ENCODE results near the gene TRAPPC2.
A peak's percentile ranks its signal among the peaks of the same experiment; 100 is the strongest.

Gene TRAPPC2

DNA sequence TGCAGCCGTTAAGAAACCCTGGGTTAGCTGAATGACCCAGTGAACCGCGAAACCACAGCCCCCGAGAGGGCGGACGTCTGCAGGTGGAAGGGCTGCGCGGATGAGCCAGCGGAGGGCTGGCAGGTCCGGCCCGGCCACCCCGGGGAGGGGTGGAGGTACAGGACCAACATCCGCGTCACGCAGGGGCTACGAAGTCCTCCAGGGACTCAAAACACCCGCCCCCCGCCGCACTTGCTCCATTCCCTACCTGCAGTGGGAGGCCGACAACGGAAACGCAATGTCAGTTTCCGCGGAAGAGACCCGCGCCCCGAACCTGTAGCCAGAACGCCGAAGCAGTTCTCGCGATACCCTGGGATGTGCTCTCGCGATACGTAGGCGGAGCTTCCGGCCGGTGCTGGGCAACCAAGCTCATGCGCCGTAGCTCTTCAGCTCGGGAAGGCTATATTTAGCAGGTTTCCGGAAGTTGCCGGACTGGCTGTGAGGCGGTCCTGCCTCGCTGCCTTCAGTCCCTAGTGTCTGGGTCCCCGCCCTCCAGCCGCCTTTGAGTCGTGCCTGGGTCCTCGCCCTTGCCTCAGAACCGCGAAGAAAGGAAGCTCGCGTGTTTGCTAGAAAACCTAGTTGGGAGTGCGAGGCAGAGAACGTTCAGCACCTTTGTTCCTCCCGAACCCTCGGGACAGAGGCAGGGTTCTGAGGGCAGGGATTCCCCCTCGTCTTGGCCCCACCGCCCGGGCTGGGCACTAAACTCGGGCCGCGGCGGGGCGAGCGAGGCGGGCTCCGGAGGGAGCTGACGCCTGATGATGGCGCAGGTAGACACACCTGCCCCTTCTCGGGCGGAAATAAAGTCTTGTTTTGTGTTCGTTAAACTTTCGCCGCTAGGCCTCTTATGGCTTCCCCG, at the start of gene TRAPPC2, which contains the start of gene OFD1:
TSS of gene TRAPPC2 (minus strand) at position 343 of the 895 bp plus-strand sequence. CDS start 14,657 bp downstream, outside the sequence.
TSS of gene OFD1 (plus strand) at position 471 of the 895 bp plus-strand sequence. CDS start at position 795, 324 bp downstream.
- peak; percentile 73 for DNase-seq (ENCODE audit: low spot score)

GRCh38 chrX:13780868-13781427, 46.5 kb upstream of the TRAPPC2 start:
- DNase-seq (ENCODE audit: low spot score), result no peak

DNA sequence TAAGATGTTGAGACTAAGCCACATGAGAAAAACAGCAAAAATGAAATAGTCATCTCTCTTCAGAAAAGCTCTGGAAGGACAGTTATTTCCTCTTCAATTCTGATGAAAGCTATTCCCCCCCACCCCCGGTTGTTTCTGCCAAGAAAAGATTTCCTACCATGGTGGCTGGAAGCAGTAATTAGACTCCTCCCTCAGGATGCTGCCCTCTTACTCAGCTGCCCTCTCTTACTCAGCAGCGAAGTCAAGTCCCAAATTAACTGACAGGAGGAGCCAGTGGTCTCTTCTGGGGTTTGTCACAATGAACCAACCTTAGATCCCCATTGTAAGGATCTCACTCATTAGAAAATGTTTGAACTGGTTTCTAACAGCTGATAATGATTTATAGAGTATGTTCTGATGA, 44.5 kb upstream of the TRAPPC2 start:
- peak; percentile 53 for DNase-seq (ENCODE audit: low spot score)

GRCh38 chrX:13776387-13776786, 42.0 kb upstream of the TRAPPC2 start:
- no peak for DNase-seq (ENCODE audit: low spot score)

GRCh38 chrX:13775837-13776236, 41.4 kb upstream of the TRAPPC2 start:
- DNase-seq (ENCODE audit: low spot score), result no peak

DNA sequence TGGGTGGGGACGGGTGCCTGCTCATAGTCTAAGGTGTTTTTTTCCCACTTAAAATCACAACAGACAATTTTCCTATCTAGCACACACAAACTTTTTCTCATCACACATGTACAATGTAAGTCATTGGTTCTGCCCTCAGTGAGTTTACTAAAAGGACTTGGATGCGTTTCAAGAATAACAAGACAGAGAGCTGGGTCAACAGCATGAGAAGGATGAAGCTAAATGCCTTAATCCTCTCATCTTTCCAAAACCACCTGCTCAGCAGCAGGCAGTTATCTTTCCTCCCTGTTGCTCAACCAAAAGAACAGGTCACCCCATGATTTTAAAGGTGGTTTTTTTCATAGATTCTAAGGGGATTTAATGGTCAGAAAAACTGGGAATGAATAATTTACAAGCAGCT, 40.3 kb upstream of the TRAPPC2 start:
- no peak for DNase-seq (ENCODE audit: low spot score)

DNA sequence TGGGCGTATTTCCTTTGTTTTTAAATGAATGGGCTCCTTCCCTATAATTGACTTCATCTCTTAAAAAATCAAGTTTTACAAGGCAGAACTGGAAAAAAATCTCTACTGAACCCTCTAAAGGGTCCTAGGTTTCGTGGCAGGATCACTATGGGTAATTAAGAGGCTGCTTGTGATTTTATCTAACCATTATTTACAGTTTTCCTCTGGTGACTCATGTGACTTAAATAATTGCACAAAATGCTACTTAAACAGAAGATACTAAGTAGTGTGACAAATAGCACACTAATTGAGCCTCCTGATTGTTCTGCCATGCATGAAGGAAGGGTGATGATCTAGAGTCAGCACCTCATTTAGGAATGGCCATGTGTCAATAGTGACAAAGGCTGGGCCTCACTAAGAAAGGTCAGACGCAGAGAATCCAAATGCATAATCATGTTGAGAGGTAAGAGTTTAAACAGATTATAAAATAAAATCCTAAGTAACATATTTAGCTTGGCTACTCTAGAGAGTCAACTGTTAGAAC, 35.7 kb upstream of the TRAPPC2 start:
- DNase-seq (ENCODE audit: low spot score), result no peak

- DNase-seq (ENCODE audit: low spot score), result no peak
Observed at GRCh38 chrX:13768939-13769338, 34.5 kb upstream of the TRAPPC2 start.

DNA sequence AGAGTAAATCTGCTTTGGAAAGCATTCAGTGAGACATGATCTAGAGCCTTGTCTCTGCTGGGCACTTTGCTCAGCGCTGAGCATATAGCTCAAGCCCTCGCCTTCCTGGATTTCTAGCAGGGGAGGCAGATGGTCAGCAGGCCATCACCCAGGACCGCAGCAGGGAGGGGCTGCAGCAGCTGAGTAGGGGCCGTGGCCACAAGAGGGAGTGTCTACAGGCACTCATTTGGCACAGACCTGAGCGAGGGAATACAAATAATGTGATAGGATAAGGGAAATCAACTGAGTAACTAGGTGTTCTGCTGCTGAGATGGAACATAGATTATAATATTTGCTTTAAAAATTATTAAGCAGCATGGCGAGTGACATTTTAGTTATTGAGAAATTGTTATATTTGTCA, 30.3 kb upstream of the TRAPPC2 start:
- DNase-seq (ENCODE audit: low spot score), result no peak

DNA sequence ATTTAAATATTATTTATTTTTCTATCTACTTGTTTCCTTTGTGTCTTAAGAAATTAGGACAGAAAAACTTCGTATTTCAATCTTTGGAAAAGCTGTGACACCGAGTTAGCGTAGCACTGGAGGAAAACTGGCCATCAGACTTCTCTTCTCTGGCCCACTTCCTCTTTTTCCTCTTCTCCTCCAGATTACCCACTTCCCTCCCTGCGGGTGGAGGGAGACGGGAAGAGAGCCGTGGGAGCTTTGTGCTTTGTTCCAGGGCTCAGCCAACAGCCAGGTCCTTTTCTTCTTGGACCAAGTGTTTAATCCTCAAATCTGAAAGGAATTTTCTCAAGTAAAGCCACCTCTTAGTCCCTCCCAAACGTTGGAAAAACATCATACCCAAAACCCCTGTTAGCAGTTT, 29.9 kb upstream of the TRAPPC2 start:
- no peak for DNase-seq (ENCODE audit: low spot score)

- DNase-seq (ENCODE audit: low spot score), result no peak
Observed at GRCh38 chrX:13763489-13763888, 29.1 kb upstream of the TRAPPC2 start.

DNA sequence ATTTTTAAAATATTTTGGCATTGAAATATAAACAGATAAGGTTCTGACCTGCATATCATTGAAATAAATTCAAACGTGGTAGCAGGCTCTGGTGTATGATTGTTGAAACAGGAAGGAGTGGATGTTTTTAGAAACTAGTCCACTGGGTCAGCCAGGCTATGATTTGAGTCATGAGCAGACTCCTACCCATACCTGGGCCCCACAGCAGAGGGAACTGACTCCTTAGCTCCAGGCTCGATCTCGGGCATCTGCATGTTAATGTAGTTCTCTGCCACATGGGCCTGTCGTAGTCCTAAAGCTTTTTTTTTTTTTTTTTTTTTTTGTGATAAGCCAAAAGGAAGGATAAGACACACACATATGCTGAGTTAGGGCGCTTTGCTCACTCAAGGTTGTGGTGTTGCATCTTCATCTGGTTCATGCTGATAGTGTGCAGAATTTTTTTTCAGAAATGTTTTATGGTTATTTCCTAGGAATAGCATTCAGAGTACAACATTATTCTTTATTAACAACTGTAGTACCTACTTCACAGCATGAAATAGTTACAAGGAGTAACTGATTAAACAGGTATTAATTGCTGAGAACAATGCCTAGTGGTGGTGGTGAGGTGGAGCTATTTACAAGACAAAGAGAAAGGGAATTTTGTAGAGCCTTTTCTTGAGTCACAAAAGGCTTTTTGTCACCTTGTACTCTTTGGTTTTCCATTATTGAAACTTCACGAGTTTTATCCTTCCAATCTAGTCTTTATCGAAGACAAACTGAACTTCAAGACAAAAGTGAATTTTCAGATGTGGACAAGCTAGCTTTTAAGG, 27.4 kb upstream of the TRAPPC2 start:
- no peak for DNase-seq (ENCODE audit: low spot score)

DNA sequence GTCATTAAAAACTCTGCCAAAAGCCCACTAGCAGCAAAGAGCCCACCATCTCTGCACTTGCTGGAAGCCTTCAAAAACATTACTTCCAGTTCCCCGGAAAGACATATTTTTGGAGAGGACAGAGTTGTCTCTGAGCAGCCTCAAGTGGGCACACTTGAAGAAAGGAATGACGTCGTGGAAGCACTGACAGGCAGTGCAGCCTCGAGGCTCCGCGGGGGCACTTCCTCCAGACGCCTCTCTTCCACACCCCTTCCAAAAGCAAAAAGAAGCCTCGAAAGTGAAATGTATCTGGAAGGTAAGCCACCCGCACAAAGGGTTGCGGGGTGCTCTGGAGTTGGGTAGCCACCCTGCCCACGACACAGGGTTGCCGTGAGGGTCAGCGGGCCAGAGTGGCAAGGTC, 26.0 kb upstream of the TRAPPC2 start:
- no peak for DNase-seq (ENCODE audit: low spot score)

- DNase-seq (ENCODE audit: low spot score), result no peak
Observed at GRCh38 chrX:13759152-13759718, 24.8 kb upstream of the TRAPPC2 start.

GRCh38 chrX:13756381-13756780, 22.0 kb upstream of the TRAPPC2 start:
- no peak for DNase-seq (ENCODE audit: low spot score)

DNA sequence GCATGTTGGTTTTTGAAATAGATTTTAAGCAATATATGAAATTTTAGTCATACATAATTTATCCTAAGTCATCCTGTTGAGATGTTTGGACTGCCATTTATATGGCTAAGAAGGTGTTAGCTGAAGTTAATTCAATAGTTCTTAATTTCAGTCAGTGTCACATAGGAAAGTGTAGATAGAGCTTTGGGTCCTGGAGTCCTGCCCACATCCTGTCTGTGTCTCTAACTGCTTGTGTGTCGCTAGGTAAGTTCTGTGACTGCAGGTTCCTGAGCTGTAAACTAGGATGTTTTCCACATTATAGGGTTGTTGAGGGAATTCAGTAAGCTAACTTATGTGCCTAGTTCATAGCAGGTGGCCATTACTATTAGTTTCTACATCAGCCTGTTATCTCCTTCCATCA, 20.8 kb upstream of the TRAPPC2 start:
- no peak for DNase-seq (ENCODE audit: low spot score)

- DNase-seq (ENCODE audit: low spot score), result no peak
Observed at GRCh38 chrX:13754765-13755164, 20.3 kb upstream of the TRAPPC2 start.

- no peak for DNase-seq (ENCODE audit: low spot score)
Observed at GRCh38 chrX:13752646-13753045, 18.2 kb upstream of the TRAPPC2 start.

DNA sequence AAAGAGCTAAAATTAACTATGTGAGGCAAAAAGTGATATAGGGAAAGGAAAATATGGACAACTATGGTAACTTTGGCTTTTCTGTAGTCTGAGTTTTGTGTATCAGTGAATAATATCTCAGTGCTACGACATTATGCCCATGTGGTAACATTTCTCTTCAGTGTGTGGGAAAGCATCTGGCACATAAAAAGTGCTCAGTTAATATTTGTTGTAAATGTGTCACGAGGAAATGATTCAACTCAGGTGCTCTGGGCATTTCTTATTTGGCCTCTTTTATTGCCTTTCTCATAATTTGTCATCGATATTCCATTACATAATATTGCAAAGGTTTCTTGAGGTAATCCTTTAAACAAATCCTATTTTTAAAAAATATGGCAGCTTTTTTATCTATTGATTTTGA, 17.7 kb upstream of the TRAPPC2 start:
- no peak for DNase-seq (ENCODE audit: low spot score)

- DNase-seq (ENCODE audit: low spot score), result no peak
Observed at GRCh38 chrX:13750812-13751211, 16.4 kb upstream of the TRAPPC2 start.

GRCh38 chrX:13750204-13750603, 15.8 kb upstream of the TRAPPC2 start:
- DNase-seq (ENCODE audit: low spot score), result peak; percentile 19

- DNase-seq (ENCODE audit: low spot score), result no peak
Observed at GRCh38 chrX:13748486-13748885, 14.1 kb upstream of the TRAPPC2 start.

Measured in kidney capillary endothelial cell (primary cell).